ENCODE measurements around the gene STK32C.

DNA sequence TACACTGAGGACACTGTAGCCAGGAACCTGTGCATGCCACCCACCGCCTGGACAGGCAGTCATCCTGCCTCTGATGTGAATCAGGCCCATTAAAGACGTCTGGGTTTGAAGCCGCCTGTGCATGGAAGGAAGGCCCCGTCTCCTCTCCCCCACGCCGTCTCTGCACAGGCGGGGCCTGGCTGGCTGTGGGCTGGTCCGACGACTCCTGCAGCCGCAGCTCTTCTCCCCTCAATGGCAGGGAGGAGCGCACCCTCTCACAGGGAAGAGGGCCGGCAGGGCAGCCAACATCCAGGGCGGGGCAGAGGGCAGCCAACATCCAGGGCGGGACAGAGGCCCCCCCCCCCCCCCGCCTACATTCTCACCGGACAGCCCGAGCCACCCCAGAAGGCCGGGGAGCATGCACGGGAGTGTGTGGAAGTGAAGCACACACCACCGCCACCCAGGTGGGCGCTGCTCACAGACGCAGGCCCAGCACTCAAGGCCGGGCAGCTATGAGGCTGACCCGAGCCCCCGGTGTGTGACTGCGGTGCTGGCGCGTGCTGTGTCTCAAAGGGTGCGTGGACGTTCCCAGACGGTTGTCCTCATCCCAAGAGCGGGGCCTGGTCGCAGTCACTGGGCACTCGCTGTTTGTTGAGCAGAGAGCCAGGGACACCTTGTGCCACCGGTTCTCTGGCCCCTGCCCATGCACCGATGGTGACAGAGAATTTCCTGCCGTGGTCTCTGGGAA lies 101.9 kb downstream of the STK32C start:
- TF ChIP-seq EZH2 (IDR thresholded peaks at IDR 0.05; ENCODE audit: borderline replicate concordance, control insufficient read depth, low read depth, low read length) (no peak), POLR2A (IDR thresholded peaks at IDR 0.05; ENCODE audit: low read depth, low read length) (no peak), RAD21 (IDR thresholded peaks at IDR 0.05; ENCODE audit: insufficient read depth, low read depth, low read length) (no peak)
- TF ChIP-seq, protein P1, sequence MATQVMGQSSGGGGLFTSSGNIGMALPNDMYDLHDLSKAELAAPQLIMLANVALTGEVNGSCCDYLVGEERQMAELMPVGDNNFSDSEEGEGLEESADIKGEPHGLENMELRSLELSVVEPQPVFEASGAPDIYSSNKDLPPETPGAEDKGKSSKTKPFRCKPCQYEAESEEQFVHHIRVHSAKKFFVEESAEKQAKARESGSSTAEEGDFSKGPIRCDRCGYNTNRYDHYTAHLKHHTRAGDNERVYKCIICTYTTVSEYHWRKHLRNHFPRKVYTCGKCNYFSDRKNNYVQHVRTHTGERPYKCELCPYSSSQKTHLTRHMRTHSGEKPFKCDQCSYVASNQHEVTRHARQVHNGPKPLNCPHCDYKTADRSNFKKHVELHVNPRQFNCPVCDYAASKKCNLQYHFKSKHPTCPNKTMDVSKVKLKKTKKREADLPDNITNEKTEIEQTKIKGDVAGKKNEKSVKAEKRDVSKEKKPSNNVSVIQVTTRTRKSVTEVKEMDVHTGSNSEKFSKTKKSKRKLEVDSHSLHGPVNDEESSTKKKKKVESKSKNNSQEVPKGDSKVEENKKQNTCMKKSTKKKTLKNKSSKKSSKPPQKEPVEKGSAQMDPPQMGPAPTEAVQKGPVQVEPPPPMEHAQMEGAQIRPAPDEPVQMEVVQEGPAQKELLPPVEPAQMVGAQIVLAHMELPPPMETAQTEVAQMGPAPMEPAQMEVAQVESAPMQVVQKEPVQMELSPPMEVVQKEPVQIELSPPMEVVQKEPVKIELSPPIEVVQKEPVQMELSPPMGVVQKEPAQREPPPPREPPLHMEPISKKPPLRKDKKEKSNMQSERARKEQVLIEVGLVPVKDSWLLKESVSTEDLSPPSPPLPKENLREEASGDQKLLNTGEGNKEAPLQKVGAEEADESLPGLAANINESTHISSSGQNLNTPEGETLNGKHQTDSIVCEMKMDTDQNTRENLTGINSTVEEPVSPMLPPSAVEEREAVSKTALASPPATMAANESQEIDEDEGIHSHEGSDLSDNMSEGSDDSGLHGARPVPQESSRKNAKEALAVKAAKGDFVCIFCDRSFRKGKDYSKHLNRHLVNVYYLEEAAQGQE (IDR thresholded peaks at IDR 0.05; ENCODE audit: low read depth, low read length): no peak
- TF ChIP-seq, protein P2, sequence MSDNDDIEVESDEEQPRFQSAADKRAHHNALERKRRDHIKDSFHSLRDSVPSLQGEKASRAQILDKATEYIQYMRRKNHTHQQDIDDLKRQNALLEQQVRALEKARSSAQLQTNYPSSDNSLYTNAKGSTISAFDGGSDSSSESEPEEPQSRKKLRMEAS (IDR thresholded peaks at IDR 0.05; ENCODE audit: low read depth, low read length): no peak
- TF ChIP-seq, protein P3, sequence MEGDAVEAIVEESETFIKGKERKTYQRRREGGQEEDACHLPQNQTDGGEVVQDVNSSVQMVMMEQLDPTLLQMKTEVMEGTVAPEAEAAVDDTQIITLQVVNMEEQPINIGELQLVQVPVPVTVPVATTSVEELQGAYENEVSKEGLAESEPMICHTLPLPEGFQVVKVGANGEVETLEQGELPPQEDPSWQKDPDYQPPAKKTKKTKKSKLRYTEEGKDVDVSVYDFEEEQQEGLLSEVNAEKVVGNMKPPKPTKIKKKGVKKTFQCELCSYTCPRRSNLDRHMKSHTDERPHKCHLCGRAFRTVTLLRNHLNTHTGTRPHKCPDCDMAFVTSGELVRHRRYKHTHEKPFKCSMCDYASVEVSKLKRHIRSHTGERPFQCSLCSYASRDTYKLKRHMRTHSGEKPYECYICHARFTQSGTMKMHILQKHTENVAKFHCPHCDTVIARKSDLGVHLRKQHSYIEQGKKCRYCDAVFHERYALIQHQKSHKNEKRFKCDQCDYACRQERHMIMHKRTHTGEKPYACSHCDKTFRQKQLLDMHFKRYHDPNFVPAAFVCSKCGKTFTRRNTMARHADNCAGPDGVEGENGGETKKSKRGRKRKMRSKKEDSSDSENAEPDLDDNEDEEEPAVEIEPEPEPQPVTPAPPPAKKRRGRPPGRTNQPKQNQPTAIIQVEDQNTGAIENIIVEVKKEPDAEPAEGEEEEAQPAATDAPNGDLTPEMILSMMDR (IDR thresholded peaks at IDR 0.05 in 2 of 3, conservative IDR thresholded peaks at IDR 0.05 in 1 of 3; ENCODE audit: control insufficient read depth in 2 of 3, extremely low read depth in 1 of 3, insufficient read depth in 1 of 3, low read depth in 3 of 3, low read length in 3 of 3): no peak

Data from GM12878 (cell line).